ENCODE results near the gene DIPK1C. TPM values are rescaled to one million over a fixed set of nuclear protein-coding genes. Genes with fewer than 3 reads are reported as not detected.

DIPK1C gene
- total RNA-seq, 1 experiment from 2014 or later: not detected

DNA sequence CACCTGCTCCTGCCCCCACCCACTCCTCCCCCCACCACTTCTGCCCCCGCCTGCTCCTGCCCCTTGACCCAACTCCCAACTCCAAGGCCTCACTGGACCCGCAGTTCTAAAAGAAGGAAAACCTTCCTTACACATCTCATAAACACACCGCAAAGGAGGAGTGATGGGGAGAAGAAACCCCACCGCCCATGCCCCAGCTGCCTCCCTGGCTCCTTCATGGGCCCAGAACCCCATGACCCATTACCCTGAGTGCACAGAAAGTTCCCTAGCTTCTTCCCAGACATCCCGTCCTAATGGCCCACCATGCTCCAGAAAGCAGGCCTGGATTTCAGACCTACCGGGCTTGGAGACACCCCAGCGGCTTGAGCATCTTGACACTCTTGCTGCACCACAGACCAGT, 21.2 kb upstream of the DIPK1C start:
- CTCF ChIA-PET: no interaction called here
- Mint-ChIP-seq H3K4me1 (ENCODE audit: low read depth, unreplicated experiment) (no peaks in the 10 kb centered on the region), H3K4me3 (ENCODE audit: low read depth, unreplicated experiment) (no peak overlapping the region), H3K27ac (ENCODE audit: unreplicated experiment) (no peak overlapping the region), H3K9me3 (ENCODE audit: low read depth, unreplicated experiment) (no peaks in the 10 kb centered on the region), H3K36me3 (ENCODE audit: insufficient read depth, unreplicated experiment) (no peaks in the 10 kb centered on the region), H3K27me3 (ENCODE audit: unreplicated experiment) (no peaks in the 10 kb centered on the region)
- intact Hi-C loops (cut with micrococcal nuclease; ENCODE audit: unreplicated experiment): no loop called here
- no TSS peak for BruUV-seq (replicated peaks)
- DNase-seq: no peak
- TF ChIP-seq, protein P1, sequence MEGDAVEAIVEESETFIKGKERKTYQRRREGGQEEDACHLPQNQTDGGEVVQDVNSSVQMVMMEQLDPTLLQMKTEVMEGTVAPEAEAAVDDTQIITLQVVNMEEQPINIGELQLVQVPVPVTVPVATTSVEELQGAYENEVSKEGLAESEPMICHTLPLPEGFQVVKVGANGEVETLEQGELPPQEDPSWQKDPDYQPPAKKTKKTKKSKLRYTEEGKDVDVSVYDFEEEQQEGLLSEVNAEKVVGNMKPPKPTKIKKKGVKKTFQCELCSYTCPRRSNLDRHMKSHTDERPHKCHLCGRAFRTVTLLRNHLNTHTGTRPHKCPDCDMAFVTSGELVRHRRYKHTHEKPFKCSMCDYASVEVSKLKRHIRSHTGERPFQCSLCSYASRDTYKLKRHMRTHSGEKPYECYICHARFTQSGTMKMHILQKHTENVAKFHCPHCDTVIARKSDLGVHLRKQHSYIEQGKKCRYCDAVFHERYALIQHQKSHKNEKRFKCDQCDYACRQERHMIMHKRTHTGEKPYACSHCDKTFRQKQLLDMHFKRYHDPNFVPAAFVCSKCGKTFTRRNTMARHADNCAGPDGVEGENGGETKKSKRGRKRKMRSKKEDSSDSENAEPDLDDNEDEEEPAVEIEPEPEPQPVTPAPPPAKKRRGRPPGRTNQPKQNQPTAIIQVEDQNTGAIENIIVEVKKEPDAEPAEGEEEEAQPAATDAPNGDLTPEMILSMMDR (IDR thresholded peaks at IDR 0.05; ENCODE audit: unreplicated experiment): no peak

DNA sequence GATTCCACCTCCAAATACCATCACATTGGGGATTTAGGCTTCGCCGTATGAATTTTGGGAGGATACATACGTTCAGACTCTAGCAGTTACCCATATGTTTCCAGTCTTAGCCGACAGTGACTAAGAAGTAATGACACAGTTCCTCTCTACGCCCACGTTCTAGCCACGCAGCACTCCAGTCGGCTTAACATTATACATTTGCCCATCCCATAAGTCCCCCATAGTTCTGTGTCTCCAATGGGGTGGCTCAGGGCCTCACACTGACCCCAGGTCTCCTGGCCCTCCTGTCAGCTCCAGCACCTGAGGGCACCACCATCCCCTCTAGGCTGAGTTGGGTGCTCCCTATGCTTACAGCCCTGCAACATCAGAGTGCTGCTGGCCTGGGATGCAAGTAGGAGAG, 20.7 kb upstream of the DIPK1C start:
- intact Hi-C loops (cut with micrococcal nuclease; ENCODE audit: unreplicated experiment): no loop called here
- Mint-ChIP-seq H3K4me1 (ENCODE audit: low read depth, unreplicated experiment) (no peaks in the 10 kb centered on the region), H3K9me3 (ENCODE audit: low read depth, unreplicated experiment) (no peaks in the 10 kb centered on the region), H3K27me3 (ENCODE audit: unreplicated experiment) (no peaks in the 10 kb centered on the region), H3K27ac (ENCODE audit: unreplicated experiment) (no peak overlapping the region), H3K4me3 (ENCODE audit: low read depth, unreplicated experiment) (no peak overlapping the region), H3K36me3 (ENCODE audit: insufficient read depth, unreplicated experiment) (no peaks in the 10 kb centered on the region)
- TF ChIP-seq, protein P1 (IDR thresholded peaks at IDR 0.05; ENCODE audit: unreplicated experiment): no peak
- no peak for DNase-seq
- BruUV-seq (replicated peaks): no TSS peak
- CTCF ChIA-PET: no interaction called here

DNA sequence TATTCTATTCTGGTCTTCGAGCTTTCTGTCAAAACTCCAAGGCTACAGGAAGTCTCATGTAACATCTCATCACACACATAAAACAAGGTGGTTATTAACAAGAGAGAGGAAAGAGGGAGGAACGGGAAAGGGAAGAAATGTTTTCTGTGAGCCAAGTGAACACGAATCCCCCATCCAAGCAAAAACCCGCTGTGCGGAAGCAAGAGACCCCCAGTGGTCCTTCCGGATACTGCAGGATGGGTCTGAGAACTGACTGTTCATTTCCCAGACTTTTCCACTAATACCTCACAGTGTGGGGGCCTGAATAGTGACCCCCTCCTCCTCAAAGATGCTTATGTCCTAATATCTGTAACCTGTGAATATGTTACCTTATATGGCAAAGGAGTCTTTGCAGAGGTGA, 19.0 kb upstream of the DIPK1C start:
- TF ChIP-seq, protein P1 (IDR thresholded peaks at IDR 0.05; ENCODE audit: unreplicated experiment): peak; percentile 42
- H3K27ac Mint-ChIP-seq (ENCODE audit: unreplicated experiment): no peak overlapping the region
- DNase-seq: no peak
- H3K9me3 Mint-ChIP-seq (ENCODE audit: low read depth, unreplicated experiment): no peaks in the 10 kb centered on the region
- no peaks in the 10 kb centered on the region for H3K36me3 Mint-ChIP-seq (ENCODE audit: insufficient read depth, unreplicated experiment)
- no peak overlapping the region for H3K4me3 Mint-ChIP-seq (ENCODE audit: low read depth, unreplicated experiment)
- intact Hi-C loops (cut with micrococcal nuclease; ENCODE audit: unreplicated experiment): no loop called here
- BruUV-seq (replicated peaks): no TSS peak
- CTCF ChIA-PET: no interaction called here
- no peaks in the 10 kb centered on the region for H3K27me3 Mint-ChIP-seq (ENCODE audit: unreplicated experiment)
- no peaks in the 10 kb centered on the region for H3K4me1 Mint-ChIP-seq (ENCODE audit: low read depth, unreplicated experiment)

DNA sequence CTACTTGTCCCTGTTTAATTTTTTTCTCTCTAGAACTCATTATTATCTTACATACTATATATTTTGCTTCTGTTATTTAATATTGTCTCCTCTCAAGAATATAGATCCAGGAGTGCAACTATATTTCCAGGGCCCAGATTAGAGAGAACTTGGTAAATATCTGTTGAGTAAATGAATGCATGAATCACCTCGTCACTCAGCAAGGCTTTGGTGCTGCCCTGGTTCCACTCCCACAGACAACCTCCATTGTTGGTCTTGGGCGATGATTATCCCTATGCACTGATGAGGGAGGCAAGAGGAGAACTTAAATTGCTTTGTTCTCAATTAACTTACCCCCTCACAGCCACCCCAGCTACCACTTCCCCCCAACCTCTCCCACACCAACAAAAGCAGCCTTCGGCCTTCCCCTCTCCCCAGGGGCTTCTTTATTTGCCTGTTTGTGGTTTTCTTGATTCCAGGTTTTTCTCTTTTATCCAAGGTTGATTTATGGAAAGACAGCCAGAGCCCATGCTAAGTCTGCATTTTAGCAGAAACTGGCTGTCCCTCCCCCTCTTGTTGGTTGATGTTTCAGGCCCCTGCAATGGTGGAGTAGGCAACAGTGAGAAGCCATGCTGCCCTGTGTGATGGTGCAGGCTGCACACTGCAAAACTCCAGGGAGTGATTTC, 17.0 kb upstream of the DIPK1C start:
- no peaks in the 10 kb centered on the region for H3K36me3 Mint-ChIP-seq (ENCODE audit: insufficient read depth, unreplicated experiment)
- intact Hi-C loops (cut with micrococcal nuclease; ENCODE audit: unreplicated experiment): no loop called here
- no peaks in the 10 kb centered on the region for H3K4me1 Mint-ChIP-seq (ENCODE audit: low read depth, unreplicated experiment)
- no peak overlapping the region for H3K4me3 Mint-ChIP-seq (ENCODE audit: low read depth, unreplicated experiment)
- TF ChIP-seq, protein P1 (IDR thresholded peaks at IDR 0.05; ENCODE audit: unreplicated experiment): no peak
- CTCF ChIA-PET: no interaction called here
- peaks cover 8% of the 10 kb centered on the region for H3K9me3 Mint-ChIP-seq (ENCODE audit: low read depth, unreplicated experiment)
- no TSS peak for BruUV-seq (replicated peaks)
- H3K27me3 Mint-ChIP-seq (ENCODE audit: unreplicated experiment): no peaks in the 10 kb centered on the region
- no peak for DNase-seq
- no peak overlapping the region for H3K27ac Mint-ChIP-seq (ENCODE audit: unreplicated experiment)

All from Calu3 (cell line).